Inflammatory macrophage treated with lipopolysaccharide for 4 hours (primary cell): ENCODE data around the gene CDYL2.

ENCODE experiments used
- DNase-seq: peaks from one replicate; pipeline ENCODE4 v3.0.0-alpha.2; 2020

Gene CDYL2

DNA sequence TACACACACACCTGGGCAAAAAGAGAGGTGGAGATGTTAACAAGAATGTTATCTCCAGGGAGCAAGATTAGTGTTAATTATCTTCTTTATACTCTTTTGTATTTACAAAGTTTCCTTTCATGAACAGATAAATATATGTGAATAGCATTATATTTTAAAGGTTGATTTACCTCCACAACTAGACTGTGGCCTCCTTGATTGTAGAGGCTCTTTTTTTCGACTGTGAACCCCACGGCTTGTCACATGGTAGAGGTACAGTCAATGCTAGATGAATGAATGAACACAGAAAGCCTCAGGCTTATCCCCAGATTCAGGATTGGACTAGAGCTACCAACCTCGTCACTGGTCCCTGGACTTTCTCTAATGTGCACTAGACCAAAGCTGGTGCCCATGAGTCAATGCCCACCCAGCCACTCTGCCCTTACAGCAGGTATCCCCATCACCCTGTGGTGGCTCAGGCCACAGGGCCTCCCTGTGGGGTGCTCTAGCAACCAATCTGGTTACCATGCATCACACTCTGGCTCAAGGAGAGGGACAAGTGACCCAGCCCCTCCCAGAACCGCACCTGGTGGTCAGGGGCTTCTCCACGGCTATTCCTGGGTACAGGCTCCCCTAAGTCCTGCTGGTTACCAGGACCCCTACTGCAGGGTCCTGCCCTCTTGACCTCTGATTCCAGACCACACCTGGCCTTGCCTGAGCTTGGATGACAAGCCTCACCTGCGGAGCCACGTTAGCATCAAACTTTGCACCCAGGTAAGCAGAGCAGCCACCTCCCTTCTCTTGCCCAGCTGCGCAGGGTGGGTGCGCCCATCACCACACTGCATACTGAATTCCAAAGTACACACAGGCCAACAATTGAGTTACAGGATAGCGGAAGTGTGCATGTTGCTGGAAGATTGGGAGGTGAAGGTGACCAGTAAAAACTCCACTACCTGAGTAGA is 101.0 kb downstream of the CDYL2 start:
- DNase-seq = no peak

- DNase-seq = no peak
These were observed 101.7 kb downstream of the CDYL2 start for GRCh38 chr16:80702696-80703095.

DNA sequence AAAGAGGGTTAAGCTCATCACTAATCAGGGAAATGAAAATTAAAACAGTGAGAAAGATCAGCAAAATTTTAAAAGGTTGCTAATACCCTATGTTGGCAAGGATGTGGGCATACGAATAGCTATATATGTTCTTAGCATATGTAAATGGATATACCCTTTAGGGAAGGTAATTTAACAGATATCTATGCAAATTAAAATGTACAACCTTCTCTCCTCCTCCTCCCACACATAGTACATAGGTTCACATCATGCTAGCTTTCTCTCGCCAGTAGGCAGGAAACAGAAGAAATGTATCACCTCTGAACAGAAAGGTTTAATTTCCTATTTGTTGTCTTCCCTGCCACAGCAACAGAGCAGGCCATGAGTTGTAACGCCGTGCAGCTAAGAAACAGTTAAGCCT is 103.8 kb downstream of the CDYL2 start:
- DNase-seq = no peak

DNA sequence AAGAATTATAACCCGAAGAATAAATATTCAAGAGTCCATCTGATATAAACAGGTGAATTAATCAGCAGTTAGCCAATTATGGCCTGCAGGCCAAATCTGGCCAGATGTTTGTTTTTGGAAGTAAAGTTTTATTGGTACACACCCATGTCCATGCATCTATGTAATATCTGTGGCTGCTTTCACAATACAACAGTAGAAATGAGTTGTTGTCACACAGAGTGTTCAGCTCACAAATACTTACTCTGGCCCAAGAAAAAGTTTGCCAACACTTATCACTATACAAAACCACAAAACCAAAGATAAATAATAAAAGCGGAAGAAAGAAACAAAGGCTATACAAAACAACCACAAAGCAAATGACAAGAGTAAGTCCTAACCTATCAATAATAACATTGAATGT is 109.4 kb downstream of the CDYL2 start:
- no peak for DNase-seq

- no peak for DNase-seq
These were observed 110.8 kb downstream of the CDYL2 start for GRCh38 chr16:80693553-80693952.

DNA sequence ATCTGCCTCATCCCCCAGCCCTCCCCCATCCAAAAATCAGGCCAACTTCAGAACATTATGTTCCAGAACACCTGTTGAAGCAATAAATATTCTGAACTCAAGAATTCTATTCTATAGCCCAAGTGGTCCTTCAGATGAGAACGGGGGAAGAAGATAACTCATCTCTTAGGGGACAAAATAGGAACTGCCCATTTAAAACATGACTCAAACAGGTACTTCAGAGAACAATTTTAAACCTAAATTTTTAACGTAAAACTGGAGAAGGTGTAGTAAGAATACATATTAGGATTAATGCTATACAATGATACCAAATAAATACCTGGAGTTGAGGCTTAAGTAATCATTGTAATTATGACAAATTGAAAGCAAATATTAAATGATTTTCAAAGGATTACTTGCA is 112.1 kb downstream of the CDYL2 start:
- DNase-seq = no peak

DNA sequence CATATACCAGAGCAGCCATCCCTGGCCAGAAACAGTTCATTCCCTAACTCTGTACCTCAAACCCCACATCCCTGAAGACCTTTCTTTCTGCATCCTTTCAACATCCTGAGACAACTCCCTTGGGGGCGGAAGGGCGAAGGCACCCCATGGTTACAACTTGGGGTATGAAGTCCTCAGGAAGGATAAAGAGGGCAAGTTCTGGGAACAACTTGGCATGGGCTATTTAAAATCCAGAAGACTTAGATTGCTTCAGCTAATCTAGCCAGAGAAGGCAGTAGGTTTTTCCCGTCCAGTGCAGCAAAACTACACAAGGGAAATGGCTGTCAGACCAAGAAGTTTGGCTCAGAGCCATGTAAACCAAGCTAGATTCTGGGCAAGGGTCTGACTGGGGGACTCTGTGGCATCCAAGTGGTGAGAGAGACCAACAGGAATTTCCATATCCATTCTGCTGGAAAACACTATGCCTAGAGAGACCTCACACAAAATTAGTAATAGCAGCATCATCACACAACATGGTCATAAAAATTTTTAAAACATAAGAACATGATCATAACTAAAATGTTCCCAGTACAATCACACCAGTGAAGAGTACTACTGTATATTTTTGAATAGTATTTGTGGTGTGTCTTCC is 113.2 kb downstream of the CDYL2 start:
- no peak for DNase-seq

- no peak for DNase-seq
These were observed 114.9 kb downstream of the CDYL2 start for GRCh38 chr16:80689487-80689886.

DNA sequence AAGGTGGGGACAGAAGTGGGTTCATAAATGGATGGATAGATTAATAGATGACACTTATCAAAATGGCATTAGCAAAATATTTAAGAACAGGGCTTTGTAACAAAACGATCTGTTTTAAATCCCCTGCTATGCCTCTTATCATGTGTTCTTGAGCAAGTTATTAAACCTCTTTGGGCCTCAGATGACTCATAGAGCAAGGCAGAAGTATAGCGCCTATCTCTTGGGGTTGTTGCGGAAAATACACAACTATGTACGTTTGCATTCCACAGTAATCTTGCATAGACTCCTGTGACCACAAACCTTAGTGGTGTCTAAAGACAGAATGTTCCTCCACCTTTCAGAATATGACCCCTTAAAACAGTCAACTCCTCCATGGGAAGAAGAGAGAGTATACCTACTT is 116.8 kb downstream of the CDYL2 start:
- DNase-seq = no peak

DNA sequence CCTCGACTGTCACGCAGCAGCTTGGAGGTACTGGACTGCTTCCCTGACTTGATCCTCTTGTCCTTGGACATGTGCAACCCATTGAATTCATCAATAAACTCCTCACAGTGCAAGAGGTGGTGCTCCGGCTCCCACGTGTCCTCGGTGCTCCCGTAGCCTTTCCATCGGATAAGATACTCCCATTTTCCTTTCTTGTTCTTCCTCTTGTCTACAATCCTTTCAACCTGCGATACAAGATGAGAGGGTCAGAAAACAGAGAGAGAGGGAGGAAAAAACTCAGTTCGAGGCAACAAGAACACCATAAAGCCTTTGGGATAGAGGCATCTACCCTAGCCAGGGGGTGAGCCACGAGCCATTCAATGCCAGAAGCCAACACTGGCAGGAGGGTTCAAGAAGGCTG is 119.5 kb downstream of the CDYL2 start:
- no peak for DNase-seq

GRCh38 chr16:80684136-80684765 is 120.1 kb downstream of the CDYL2 start:
- no peak for DNase-seq

- no peak for DNase-seq
These were observed 120.8 kb downstream of the CDYL2 start for GRCh38 chr16:80683646-80684045.

GRCh38 chr16:80682421-80683070 is 121.9 kb downstream of the CDYL2 start:
- DNase-seq = no peak

- no peak for DNase-seq
These were observed 123.0 kb downstream of the CDYL2 start for GRCh38 chr16:80681436-80681835.

GRCh38 chr16:80680839-80681238 is 123.6 kb downstream of the CDYL2 start:
- peak; percentile 37 for DNase-seq

GRCh38 chr16:80680046-80680445 is 124.4 kb downstream of the CDYL2 start:
- DNase-seq = no peak

GRCh38 chr16:80674884-80675283 is 129.5 kb downstream of the CDYL2 start:
- no peak for DNase-seq

GRCh38 chr16:80672379-80672778 is 132.0 kb downstream of the CDYL2 start:
- DNase-seq = no peak

DNA sequence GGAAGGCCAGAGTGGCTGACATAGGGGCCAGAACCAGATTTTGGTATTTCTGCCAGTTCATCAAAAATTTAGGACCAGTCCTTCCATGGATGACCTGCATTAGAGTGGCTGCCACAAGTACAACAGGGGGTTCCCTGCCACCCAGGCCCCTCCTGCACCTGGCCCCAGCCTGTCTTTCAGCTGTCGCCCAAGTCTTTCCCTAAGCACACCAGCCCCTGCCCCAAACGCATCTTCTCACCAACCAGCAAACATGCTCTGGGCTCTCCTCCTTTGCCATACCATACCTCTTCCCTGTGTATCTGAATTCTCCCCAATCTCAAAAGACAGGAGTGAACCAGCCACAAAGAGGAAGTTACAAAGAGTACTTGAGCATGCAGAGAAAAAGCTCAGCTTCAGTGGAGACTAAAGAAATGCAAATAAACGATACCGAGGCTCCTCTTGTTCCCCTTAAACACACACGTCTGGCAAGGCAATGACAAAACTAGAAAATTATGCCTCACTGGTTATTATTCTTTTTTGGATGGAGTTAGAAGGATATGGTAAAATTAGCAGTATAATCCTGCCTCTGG is 133.0 kb downstream of the CDYL2 start:
- DNase-seq = peak; percentile 28

- peak; percentile 83 for DNase-seq
These were observed 134.1 kb downstream of the CDYL2 start for GRCh38 chr16:80670170-80670865.

- no peak for DNase-seq
These were observed 134.7 kb downstream of the CDYL2 start for GRCh38 chr16:80669673-80670072.

GRCh38 chr16:80667925-80668324 is 136.5 kb downstream of the CDYL2 start:
- no peak for DNase-seq

- no peak for DNase-seq
These were observed 137.2 kb downstream of the CDYL2 start for GRCh38 chr16:80667251-80667560.
